SK-N-SH treated with all-trans-retinoic acid at 6 μM for 48 hours (cell line): ENCODE data around the gene GMPR2.

ENCODE experiments used
- ATAC-seq: fragments of 200-7000 bp; cut with Tn5 transposase; 3 replicates; pipeline ENCODE4 v1.9.1; 2020; ENCODE audit warnings: mild to moderate bottlenecking, moderate library complexity
- ARNTL ChIP-seq: fragments of 450-650 bp; formaldehyde crosslinking; IDR thresholded peaks from 2 replicates; pipeline ENCODE4 v1.5.0; 2020; ENCODE audit warnings: low read depth, mild to moderate bottlenecking, moderate library complexity, borderline replicate concordance
- BACH2 ChIP-seq: fragments of 250-450 bp; sonication (Bioruptor Pico); IDR thresholded peaks from 2 replicates; pipeline ENCODE4 v1.9.0; 2021; ENCODE audit warnings: mild to moderate bottlenecking, borderline replicate concordance
- CREB5 ChIP-seq: fragments of 250-450 bp; sonication (Bioruptor Pico); IDR thresholded peaks from 2 replicates; pipeline ENCODE4 v1.5.1; 2020; ENCODE audit warnings: low read depth, mild to moderate bottlenecking, moderate library complexity
- CSDC2 ChIP-seq: fragments of 250-450 bp; sonication (Bioruptor Pico); IDR thresholded peaks from 2 replicates; pipeline ENCODE4 v1.5.0; 2020; ENCODE audit warnings: mild to moderate bottlenecking, moderate library complexity
- CSRNP3 ChIP-seq: fragments of 250-450 bp; sonication (Bioruptor Pico); IDR thresholded peaks from 2 replicates; pipeline ENCODE4 v1.5.1; 2021; ENCODE audit warnings: mild to moderate bottlenecking, moderate library complexity
- ESRRG ChIP-seq: fragments of 250-450 bp; sonication (Bioruptor Pico); IDR thresholded peaks from 2 replicates; pipeline ENCODE4 v1.6.1; 2021; ENCODE audit warnings: mild to moderate bottlenecking
- GLIS3 ChIP-seq: fragments of 250-450 bp; sonication (Bioruptor Pico); IDR thresholded peaks from 2 replicates; pipeline ENCODE4 v1.5.0; 2020; ENCODE audit warnings: mild to moderate bottlenecking, moderate library complexity
- ISL1 ChIP-seq: fragments of 250-450 bp; sonication (Bioruptor Pico); IDR thresholded peaks from 2 replicates; pipeline ENCODE4 v2.1.2; 2022; ENCODE audit warnings: mild to moderate bottlenecking, moderate library complexity
- OSR1 ChIP-seq: fragments of 250-450 bp; sonication (Bioruptor Pico); IDR thresholded peaks from 2 replicates; pipeline ENCODE4 v1.8.0; 2022; ENCODE audit warnings: moderate library complexity, mild to moderate bottlenecking, inconsistent platforms
- PATZ1 ChIP-seq: fragments of 250-450 bp; sonication (Bioruptor Pico); IDR thresholded peaks from 2 replicates; pipeline ENCODE4 v1.8.0; 2020; ENCODE audit warnings: mild to moderate bottlenecking, moderate library complexity, borderline replicate concordance
- POU6F1 ChIP-seq: fragments of 250-450 bp; sonication (Bioruptor Pico); IDR thresholded peaks from 2 replicates; pipeline ENCODE4 v1.8.0; 2021; ENCODE audit warnings: low read depth, mild to moderate bottlenecking, moderate library complexity, borderline replicate concordance
- RARB ChIP-seq: fragments of 250-450 bp; sonication (Bioruptor Pico); IDR thresholded peaks from 2 replicates; pipeline ENCODE4 v1.8.0; 2021; ENCODE audit warnings: mild to moderate bottlenecking, moderate library complexity
- TCF4 ChIP-seq: fragments of 250-450 bp; sonication (Bioruptor Pico); IDR thresholded peaks from 2 replicates; pipeline ENCODE4 v1.8.0; 2021; ENCODE audit warnings: mild to moderate bottlenecking, moderate library complexity, borderline replicate concordance
- TOX ChIP-seq: fragments of 250-450 bp; sonication (Bioruptor Pico); IDR thresholded peaks from 2 replicates; pipeline ENCODE4 v1.8.0; 2021; ENCODE audit warnings: mild to moderate bottlenecking, moderate library complexity, borderline replicate concordance
- TSHZ2 ChIP-seq: fragments of 250-450 bp; sonication (Bioruptor Pico); IDR thresholded peaks from 2 replicates; pipeline ENCODE4 v1.5.0; 2020; ENCODE audit warnings: mild to moderate bottlenecking, moderate library complexity
- ZC3H10 ChIP-seq: fragments of 250-450 bp; sonication (Bioruptor Pico); IDR thresholded peaks from 2 replicates; pipeline ENCODE4 v1.5.1; 2021; ENCODE audit warnings: mild to moderate bottlenecking, moderate library complexity
- ZFP3 ChIP-seq: fragments of 250-450 bp; sonication (Bioruptor Pico); IDR thresholded peaks from 2 replicates; pipeline ENCODE4 v1.5.0; 2020; ENCODE audit warnings: mild to moderate bottlenecking, moderate library complexity
- ZFP30 ChIP-seq: fragments of 450-650 bp; formaldehyde crosslinking; IDR thresholded peaks from 2 replicates; pipeline ENCODE4 v1.5.0; 2022; ENCODE audit warnings: mild to moderate bottlenecking, moderate library complexity
- ZNF70 ChIP-seq: fragments of 450-650 bp; formaldehyde crosslinking; IDR thresholded peaks from 2 replicates; pipeline ENCODE4 v1.5.0; 2020; ENCODE audit warnings: mild to moderate bottlenecking, moderate library complexity
- ZNF8 ChIP-seq: fragments of 450-650 bp; formaldehyde crosslinking; IDR thresholded peaks from 2 replicates; pipeline ENCODE4 v1.5.0; 2020; ENCODE audit warnings: mild to moderate bottlenecking, moderate library complexity

Gene GMPR2

GRCh38 chr14:24185026-24185425 is 47.7 kb upstream of the GMPR2 start:
- TF ChIP-seq TSHZ2 (CRISPR knock-in tag) (no peak), ZC3H10 (no peak), CSDC2 (CRISPR knock-in tag) (no peak), OSR1 (CRISPR knock-in tag) (no peak), RARB (CRISPR knock-in tag) (no peak), CREB5 (CRISPR knock-in tag) (no peak), TOX (CRISPR knock-in tag) (no peak), TCF4 (CRISPR knock-in tag) (no peak), ISL1 (CRISPR knock-in tag) (no peak), ZNF70 (CRISPR knock-in tag) (no peak), ZFP3 (CRISPR knock-in tag) (no peak), ESRRG (no peak)
- no peak for ATAC-seq

- TF ChIP-seq CREB5 (CRISPR knock-in tag) (no peak), CSRNP3 (no peak), ZNF70 (CRISPR knock-in tag) (no peak), ZC3H10 (no peak), PATZ1 (CRISPR knock-in tag) (no peak), ZFP30 (CRISPR knock-in tag) (no peak), BACH2 (no peak), ARNTL (CRISPR knock-in tag) (no peak), OSR1 (CRISPR knock-in tag) (no peak), ZNF8 (CRISPR knock-in tag) (no peak), TOX (CRISPR knock-in tag) (no peak), CSDC2 (CRISPR knock-in tag) (no peak), TCF4 (CRISPR knock-in tag) (no peak), ISL1 (CRISPR knock-in tag) (no peak), ESRRG (no peak), POU6F1 (CRISPR knock-in tag) (no peak), TSHZ2 (CRISPR knock-in tag) (no peak), GLIS3 (CRISPR knock-in tag) (no peak)
- no peak for ATAC-seq
These were observed 47.0 kb upstream of the GMPR2 start for GRCh38 chr14:24185741-24186140.
